CD8-positive, alpha-beta memory T cell (primary cell): ENCODE measurements around the gene ASTN2. TPM values are rescaled to one million over a fixed set of nuclear protein-coding genes. Genes with fewer than 3 reads are reported as not detected.

Experiments
- CTCF ChIA-PET: fragments of 350-600 bp; sonication (Branson Sonifier 250); formaldehyde crosslinking; loops from one replicate; lab custom pipeline; 2021; ENCODE audit warnings: antibody characterized with exemption; lab: Charles Lee
- POLR2A ChIA-PET: fragments of 350-600 bp; sonication (Branson Sonifier 250); formaldehyde crosslinking; loops from one replicate; lab custom pipeline; 2021; ENCODE audit warnings: antibody characterized with exemption; lab: Charles Lee
- DNase-seq, 5 donors: peaks; one replicate each; pipeline versions ENCODE4 v3.0.0 to v3.0.0-alpha.2; 2020 to 2022; ENCODE audit warnings: mixed read lengths in 1 of 5
- H3K27ac ChIP-seq: one replicate; pipeline ENCODE4 v1.7.0; 2013; ENCODE audit warnings: low read depth, mild to moderate bottlenecking, low read length, moderate library complexity
- H3K27me3 ChIP-seq: 2 replicates; pipeline ENCODE4 v1.7.0; 2013; ENCODE audit warnings: low read length, mild to moderate bottlenecking; ENCODE audit not compliant: insufficient read depth, poor library complexity, severe bottlenecking
- H3K36me3 ChIP-seq: 2 replicates; pipeline ENCODE4 v1.7.0; 2013; ENCODE audit warnings: mild to moderate bottlenecking, low read length, moderate library complexity; ENCODE audit not compliant: insufficient read depth
- H3K4me1 ChIP-seq: 2 replicates; pipeline ENCODE4 v1.7.0; 2013; ENCODE audit warnings: mild to moderate bottlenecking, low read length, moderate library complexity; ENCODE audit not compliant: insufficient read depth
- H3K4me3 ChIP-seq: 2 replicates; pipeline ENCODE4 v1.7.0; 2013; ENCODE audit warnings: mild to moderate bottlenecking, low read length
- H3K9me3 ChIP-seq: 2 replicates; pipeline ENCODE4 v1.7.0; 2013; ENCODE audit warnings: mild to moderate bottlenecking, low read length
- H3K27ac Mint-ChIP-seq, 8 donors: one replicate each; pipeline ENCODE4 v1.8.0; 2020 to 2021; ENCODE audit warnings: mixed read lengths in 8 of 8, mild to moderate bottlenecking in 6 of 8, inconsistent platforms in 3 of 8, moderate library complexity in 3 of 8
- H3K27me3 Mint-ChIP-seq, 2 donors: one replicate each; pipeline ENCODE4 v1.8.0; 2020 to 2021; ENCODE audit warnings: mixed read lengths in 2 of 2, mild to moderate bottlenecking in 1 of 2, moderate library complexity in 1 of 2
- H3K36me3 Mint-ChIP-seq, 3 donors: one replicate each; pipeline ENCODE4 v1.8.0; 2020 to 2021; ENCODE audit warnings: mixed read lengths in 3 of 3, inconsistent platforms in 1 of 3, mild to moderate bottlenecking in 1 of 3
- H3K4me1 Mint-ChIP-seq, 3 donors: one replicate each; pipeline ENCODE4 v1.8.0; 2020 to 2021; ENCODE audit warnings: mixed read lengths in 3 of 3, inconsistent platforms in 1 of 3, mild to moderate bottlenecking in 1 of 3
- H3K4me3 Mint-ChIP-seq, 7 donors: one replicate each; pipeline ENCODE4 v1.8.0; 2020 to 2021; ENCODE audit warnings: mixed read lengths in 7 of 7, mild to moderate bottlenecking in 6 of 7, moderate library complexity in 4 of 7, inconsistent platforms in 2 of 7
- H3K9me3 Mint-ChIP-seq, 5 donors: one replicate each; pipeline ENCODE4 v1.8.0; 2020 to 2022; ENCODE audit warnings: mixed read lengths in 5 of 5, mild to moderate bottlenecking in 3 of 5, moderate library complexity in 2 of 5, inconsistent platforms in 1 of 5
- polyA plus RNA-seq: library from polyadenylated mRNA; unstranded; fragments of 300-500 nt; fragmentation: Illumina TruSeq; gene quantifications from one replicate; pipeline ENCODE4 v1.2.3, GENCODE V29; 2021
- total RNA-seq, 2 experiments: library from RNA; stranded (reverse); gene quantifications; one replicate each; pipeline ENCODE4 v1.2.3, GENCODE V29; 2021

The ASTN2 gene
- total and polyA plus RNA-seq, 3 experiments from 2014 or later: 4.1 to 4.8 (median 4.2) TPM

- Mint-ChIP-seq H3K27ac (no peak overlapping the region), H3K4me3 (no peak overlapping the region), H3K9me3 (peaks cover 0 to 2% (median 0%) of the 10 kb centered on the region in 5 donors), H3K36me3 (peaks cover 2 to 35% (median 8%) of the 10 kb centered on the region in 3 donors), H3K4me1 (no peaks in the 10 kb centered on the region), H3K27me3 (peaks cover 0 to 1% of the 10 kb centered on the region in 2 donors)
- no peak for DNase-seq
- Histone ChIP-seq H3K4me1 (no peaks in the 10 kb centered on the region), H3K36me3 (no peaks in the 10 kb centered on the region), H3K4me3 (no peak overlapping the region), H3K27ac (no peak overlapping the region), H3K27me3 (no peaks in the 10 kb centered on the region), H3K9me3 (no peaks in the 10 kb centered on the region)
- POLR2A ChIA-PET: no interaction called here
- CTCF ChIA-PET: no interaction called here
Observed at GRCh38 chr9:116480700-116481099, 934.2 kb downstream of the ASTN2 start.

GRCh38 chr9:116479967-116480366 is 934.9 kb downstream of the ASTN2 start:
- peaks cover 0 to 3% (median 0%) of the 10 kb centered on the region in 5 donors for H3K9me3 Mint-ChIP-seq
- no peaks in the 10 kb centered on the region for H3K4me1 Mint-ChIP-seq
- no peak overlapping the region for H3K27ac Mint-ChIP-seq
- no peak overlapping the region for H3K27ac ChIP-seq
- H3K4me1 ChIP-seq: no peaks in the 10 kb centered on the region
- peaks cover 2 to 39% (median 15%) of the 10 kb centered on the region in 3 donors for H3K36me3 Mint-ChIP-seq
- no peak overlapping the region for H3K4me3 Mint-ChIP-seq
- ChIA-PET CTCF (no interaction called here), POLR2A (no interaction called here)
- no peak overlapping the region for H3K4me3 ChIP-seq
- DNase-seq: no peak
- no peaks in the 10 kb centered on the region for H3K36me3 ChIP-seq
- H3K9me3 ChIP-seq: no peaks in the 10 kb centered on the region
- no peaks in the 10 kb centered on the region for H3K27me3 ChIP-seq
- H3K27me3 Mint-ChIP-seq: peaks cover 0 to 1% of the 10 kb centered on the region in 2 donors

- DNase-seq: no peak
- H3K27me3 Mint-ChIP-seq: peaks cover 0 to 3% of the 10 kb centered on the region in 2 donors
- H3K9me3 Mint-ChIP-seq: peaks cover 0 to 3% (median 0%) of the 10 kb centered on the region in 5 donors
- Histone ChIP-seq H3K4me1 (no peaks in the 10 kb centered on the region), H3K36me3 (no peaks in the 10 kb centered on the region), H3K4me3 (no peak overlapping the region), H3K27ac (no peak overlapping the region), H3K9me3 (no peaks in the 10 kb centered on the region), H3K27me3 (no peaks in the 10 kb centered on the region)
- H3K4me3 Mint-ChIP-seq: no peak overlapping the region
- no peaks in the 10 kb centered on the region for H3K4me1 Mint-ChIP-seq
- CTCF ChIA-PET: no interaction called here
- H3K27ac Mint-ChIP-seq: no peak overlapping the region
- POLR2A ChIA-PET: no interaction called here
- H3K36me3 Mint-ChIP-seq: peaks cover 1 to 38% (median 12%) of the 10 kb centered on the region in 3 donors
Observed at GRCh38 chr9:116479056-116479544, 935.8 kb downstream of the ASTN2 start.

- Histone ChIP-seq H3K4me1 (no peaks in the 10 kb centered on the region), H3K27me3 (no peaks in the 10 kb centered on the region), H3K27ac (no peak overlapping the region), H3K4me3 (no peak overlapping the region), H3K9me3 (no peaks in the 10 kb centered on the region), H3K36me3 (no peaks in the 10 kb centered on the region)
- Mint-ChIP-seq H3K9me3 (peaks cover 0 to 3% (median 0%) of the 10 kb centered on the region in 5 donors), H3K4me1 (no peaks in the 10 kb centered on the region), H3K4me3 (no peak overlapping the region), H3K27me3 (peaks cover 0 to 2% of the 10 kb centered on the region in 2 donors), H3K36me3 (peaks cover 3 to 46% (median 14%) of the 10 kb centered on the region in 3 donors), H3K27ac (peak overlapping the region in 1 of 8 donors; percentile 47)
- ChIA-PET POLR2A (no interaction called here), CTCF (no interaction called here)
- DNase-seq: no peak
Observed at GRCh38 chr9:116477584-116478141, 937.2 kb downstream of the ASTN2 start.

GRCh38 chr9:116476935-116477381 is 937.9 kb downstream of the ASTN2 start:
- H3K36me3 Mint-ChIP-seq: peaks cover 3 to 50% (median 14%) of the 10 kb centered on the region in 3 donors
- no peaks in the 10 kb centered on the region for H3K4me1 Mint-ChIP-seq
- Histone ChIP-seq H3K9me3 (no peaks in the 10 kb centered on the region), H3K27ac (no peak overlapping the region), H3K36me3 (no peaks in the 10 kb centered on the region), H3K4me3 (no peak overlapping the region), H3K27me3 (no peaks in the 10 kb centered on the region), H3K4me1 (no peaks in the 10 kb centered on the region)
- ChIA-PET CTCF (no interaction called here), POLR2A (no interaction called here)
- peaks cover 0 to 2% of the 10 kb centered on the region in 2 donors for H3K27me3 Mint-ChIP-seq
- peaks cover 0 to 3% (median 0%) of the 10 kb centered on the region in 5 donors for H3K9me3 Mint-ChIP-seq
- H3K27ac Mint-ChIP-seq: no peak overlapping the region
- H3K4me3 Mint-ChIP-seq: no peak overlapping the region
- no peak for DNase-seq

- peaks cover 0 to 3% (median 0%) of the 10 kb centered on the region in 5 donors for H3K9me3 Mint-ChIP-seq
- Histone ChIP-seq H3K27ac (no peak overlapping the region), H3K36me3 (no peaks in the 10 kb centered on the region), H3K4me1 (no peaks in the 10 kb centered on the region), H3K27me3 (no peaks in the 10 kb centered on the region), H3K4me3 (no peak overlapping the region), H3K9me3 (no peaks in the 10 kb centered on the region)
- H3K36me3 Mint-ChIP-seq: peaks cover 3 to 53% (median 14%) of the 10 kb centered on the region in 3 donors
- H3K4me1 Mint-ChIP-seq: no peaks in the 10 kb centered on the region
- ChIA-PET CTCF (no interaction called here), POLR2A (no interaction called here)
- no peak overlapping the region for H3K27ac Mint-ChIP-seq
- H3K4me3 Mint-ChIP-seq: no peak overlapping the region
- peaks cover 0 to 2% of the 10 kb centered on the region in 2 donors for H3K27me3 Mint-ChIP-seq
- no peak for DNase-seq
Observed at GRCh38 chr9:116476002-116476401, 938.9 kb downstream of the ASTN2 start.

GRCh38 chr9:116475201-116475600 is 939.7 kb downstream of the ASTN2 start:
- no peak for DNase-seq
- Mint-ChIP-seq H3K4me1 (no peaks in the 10 kb centered on the region), H3K9me3 (peaks cover 0 to 3% (median 0%) of the 10 kb centered on the region in 5 donors), H3K27me3 (peaks cover 0 to 2% of the 10 kb centered on the region in 2 donors), H3K27ac (no peak overlapping the region), H3K36me3 (peaks cover 5 to 49% (median 14%) of the 10 kb centered on the region in 3 donors), H3K4me3 (peak overlapping the region in 1 of 7 donors; percentile 71)
- Histone ChIP-seq H3K4me1 (no peaks in the 10 kb centered on the region), H3K27ac (no peak overlapping the region), H3K9me3 (no peaks in the 10 kb centered on the region), H3K27me3 (no peaks in the 10 kb centered on the region), H3K36me3 (no peaks in the 10 kb centered on the region), H3K4me3 (no peak overlapping the region)
- CTCF ChIA-PET: no interaction called here
- POLR2A ChIA-PET: no interaction called here

- H3K27me3 ChIP-seq: no peaks in the 10 kb centered on the region
- no peak overlapping the region for H3K27ac Mint-ChIP-seq
- no peaks in the 10 kb centered on the region for H3K36me3 ChIP-seq
- no peak overlapping the region for H3K4me3 ChIP-seq
- peak overlapping the region; percentile 60 for H3K27ac ChIP-seq
- peaks cover 0 to 3% (median 0%) of the 10 kb centered on the region in 5 donors for H3K9me3 Mint-ChIP-seq
- no peaks in the 10 kb centered on the region for H3K4me1 ChIP-seq
- H3K9me3 ChIP-seq: no peaks in the 10 kb centered on the region
- DNase-seq: no peak
- H3K36me3 Mint-ChIP-seq: peaks cover 6 to 40% (median 14%) of the 10 kb centered on the region in 3 donors
- H3K4me3 Mint-ChIP-seq: no peak overlapping the region
- CTCF ChIA-PET: no interaction called here
- H3K27me3 Mint-ChIP-seq: peaks cover 0 to 2% of the 10 kb centered on the region in 2 donors
- POLR2A ChIA-PET: no interaction called here
- H3K4me1 Mint-ChIP-seq: no peaks in the 10 kb centered on the region
Observed at GRCh38 chr9:116471944-116472506, 942.8 kb downstream of the ASTN2 start.
